HG03558 (cell line): ENCODE measurements around the gene ZFAND3.
"Not testable (repeated sequence)": the region's sequence is repeated elsewhere in the genome, so short reads cannot be mapped to it uniquely, and the experiment has no call there.

Source experiments
- ATAC-seq: cut with Tn5 transposase; IDR thresholded peaks from one replicate; pipeline ENCODE4 v1.9.1; 2021; ENCODE audit warnings: moderate number of reproducible peaks; ENCODE audit not compliant: unreplicated experiment; ENCODE audit errors: extremely low read depth

ZFAND3 gene

GRCh38 chr6:37889486-37889885, 70.0 kb downstream of the ZFAND3 start:
- ATAC-seq: no peak

- no peak for ATAC-seq
Observed at GRCh38 chr6:37891072-37891471, 71.5 kb downstream of the ZFAND3 start.

- no peak for ATAC-seq
Observed at GRCh38 chr6:37893257-37893656, 73.7 kb downstream of the ZFAND3 start.

GRCh38 chr6:37893734-37894133, 74.2 kb downstream of the ZFAND3 start:
- not testable (repeated sequence) for ATAC-seq

- ATAC-seq: no peak
Observed at GRCh38 chr6:37894585-37894984, 75.1 kb downstream of the ZFAND3 start.

- no peak for ATAC-seq
Observed at GRCh38 chr6:37897321-37897720, 77.8 kb downstream of the ZFAND3 start.

GRCh38 chr6:37897818-37898515, 78.4 kb downstream of the ZFAND3 start:
- no peak for ATAC-seq

GRCh38 chr6:37903351-37904340, 84.1 kb downstream of the ZFAND3 start:
- no peak for ATAC-seq

- ATAC-seq: no peak
Observed at GRCh38 chr6:37904590-37904989, 85.1 kb downstream of the ZFAND3 start.

GRCh38 chr6:37906121-37906520, 86.6 kb downstream of the ZFAND3 start:
- ATAC-seq: no peak

GRCh38 chr6:37910998-37911397, 91.5 kb downstream of the ZFAND3 start:
- ATAC-seq: no peak

- ATAC-seq: no peak
Observed at GRCh38 chr6:37913210-37913609, 93.7 kb downstream of the ZFAND3 start.

GRCh38 chr6:37915463-37915862, 95.9 kb downstream of the ZFAND3 start:
- ATAC-seq: no peak

- ATAC-seq: no peak
Observed at GRCh38 chr6:37916149-37916548, 96.6 kb downstream of the ZFAND3 start.

GRCh38 chr6:37916675-37917074, 97.1 kb downstream of the ZFAND3 start:
- no peak for ATAC-seq

- no peak for ATAC-seq
Observed at GRCh38 chr6:37917566-37917965, 98.0 kb downstream of the ZFAND3 start.

- no peak for ATAC-seq
Observed at GRCh38 chr6:37919417-37920157, 100.1 kb downstream of the ZFAND3 start.

GRCh38 chr6:37920667-37921066, 101.1 kb downstream of the ZFAND3 start:
- ATAC-seq: no peak

GRCh38 chr6:37922563-37922962, 103.0 kb downstream of the ZFAND3 start:
- no peak for ATAC-seq

GRCh38 chr6:37923514-37923913, 104.0 kb downstream of the ZFAND3 start:
- ATAC-seq: no peak

GRCh38 chr6:37926661-37927060, 107.1 kb downstream of the ZFAND3 start:
- no peak for ATAC-seq
